Uterus (tissue), 4 donors: ENCODE measurements around the gene FCHO2. TPM values are rescaled to one million over a fixed set of nuclear protein-coding genes. Genes with fewer than 3 reads are reported as not detected.
"Not testable (repeated sequence)": the region's sequence is repeated elsewhere in the genome, so short reads cannot be mapped to it uniquely, and the experiment has no call there.

Experiments
- DNase-seq, 2 donors: peaks; one replicate each; pipeline ENCODE4 v3.0.0-alpha.2; 2019 to 2020
- H3K27ac ChIP-seq, 2 donors: fragments of 200-600 bp; sonication (generic); 1 replicate in 1 of 2; 2 replicates in 1 of 2; pipeline ENCODE4 v1.5.1; 2016 to 2018
- H3K27me3 ChIP-seq, 2 donors: fragments of 200-600 bp; sonication (generic); one replicate each; pipeline ENCODE4 v1.5.1; 2018 to 2019; ENCODE audit warnings: control low read depth in 1 of 2
- H3K36me3 ChIP-seq, 2 donors: fragments of 200-600 bp; sonication (generic); one replicate each; pipeline ENCODE4 v1.5.1; 2019; ENCODE audit warnings: control low read depth in 1 of 2
- H3K4me1 ChIP-seq, 2 donors: fragments of 200-600 bp; sonication (generic); one replicate each; pipeline ENCODE4 v1.5.1; 2018 to 2019; ENCODE audit warnings: control low read depth in 1 of 2
- H3K4me3 ChIP-seq, 2 donors: fragments of 200-600 bp; sonication (generic); 1 replicate in 1 of 2; 2 replicates in 1 of 2; pipeline ENCODE4 v1.5.1; 2018 to 2019; ENCODE audit warnings: mild to moderate bottlenecking in 1 of 2
- H3K9me3 ChIP-seq, 2 donors: fragments of 200-600 bp; sonication (generic); one replicate each; pipeline ENCODE4 v1.5.1; 2019; ENCODE audit warnings: control low read depth in 1 of 2
- POLR2A ChIP-seq, 2 donors: fragments of 450-650 bp; IDR thresholded peaks; one replicate each; pipeline ENCODE4 v1.6.1; 2016; ENCODE audit warnings: antibody characterized with exemption in 2 of 2, mild to moderate bottlenecking in 1 of 2, moderate library complexity in 1 of 2
- intact Hi-C: fragments of 100-400 bp; cut with DNase I; formaldehyde crosslinking; loops from one replicate; pipeline ENCODE4 v1.15.1; 2023; ENCODE audit warnings: low total_unique reads
- total RNA-seq, 4 donors: library from RNA; depleted of rRNA in 3 of 4; stranded (reverse); fragments of >200 nt in 3 of 4; gene quantifications; one replicate each; pipeline versions ENCODE4 v1.1.0 to v1.2.4, GENCODE V29; 2014 to 2023
- TF ChIP-seq, protein P1 (sequence below), 4 experiments: fragments of 200-600 bp in 2 of 4; fragments of 450-650 bp in 2 of 4; sonication (generic) in 2 of 4; IDR thresholded peaks; one replicate each; pipeline ENCODE4 v1.5.1; 2016 to 2019; ENCODE audit warnings: antibody characterized with exemption in 4 of 4, mild to moderate bottlenecking in 2 of 4, moderate library complexity in 1 of 4
- donor health status: DM: yes; HTN: yes; CAD: no.

The FCHO2 gene
- total RNA-seq, 4 donors from 2014 or later: 26.8 to 141 (median 57.2) TPM

DNA sequence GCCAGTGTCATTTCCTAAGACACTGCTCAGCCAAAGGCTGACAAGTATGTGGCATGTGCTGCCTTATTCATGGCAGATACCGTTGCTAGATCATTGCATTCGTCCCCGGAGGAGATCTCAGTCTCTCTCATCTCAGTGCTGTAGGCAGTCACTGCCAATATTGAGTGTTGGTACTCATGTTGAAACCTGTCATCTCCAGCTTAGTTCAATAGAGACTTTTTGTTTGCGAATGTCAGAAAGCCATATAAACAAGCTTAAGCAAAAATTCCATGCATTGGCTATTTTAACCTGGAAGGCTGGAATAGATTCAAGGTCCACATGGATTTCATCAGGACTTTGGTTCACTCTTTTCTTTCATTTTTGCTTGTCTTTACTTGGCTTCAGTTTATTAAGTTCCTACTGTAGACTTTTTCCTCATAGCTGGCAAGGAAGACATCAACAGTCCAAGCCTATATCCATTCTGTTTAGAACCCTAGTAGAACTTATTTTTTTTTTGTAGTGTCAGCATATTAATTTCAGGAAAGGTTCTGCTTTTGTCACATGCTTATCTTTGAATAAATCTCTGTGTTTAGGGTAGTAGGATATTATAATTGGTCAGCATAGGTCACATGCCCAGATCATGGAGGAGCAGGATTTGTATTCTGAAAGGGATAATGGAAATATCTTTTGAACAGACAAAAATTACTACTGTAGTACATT, 66.8 kb downstream of the FCHO2 start:
- Histone ChIP-seq H3K27me3 (no peaks in the 10 kb centered on the region), H3K4me3 (no peak overlapping the region), H3K27ac (no peak overlapping the region), H3K36me3 (no peaks in the 10 kb centered on the region), H3K9me3 (no peaks in the 10 kb centered on the region), H3K4me1 (no peaks in the 10 kb centered on the region)
- intact Hi-C loops: no loop called here
- no peak for TF ChIP-seq POLR2A (IDR thresholded peaks at IDR 0.05)
- TF ChIP-seq, protein P1, sequence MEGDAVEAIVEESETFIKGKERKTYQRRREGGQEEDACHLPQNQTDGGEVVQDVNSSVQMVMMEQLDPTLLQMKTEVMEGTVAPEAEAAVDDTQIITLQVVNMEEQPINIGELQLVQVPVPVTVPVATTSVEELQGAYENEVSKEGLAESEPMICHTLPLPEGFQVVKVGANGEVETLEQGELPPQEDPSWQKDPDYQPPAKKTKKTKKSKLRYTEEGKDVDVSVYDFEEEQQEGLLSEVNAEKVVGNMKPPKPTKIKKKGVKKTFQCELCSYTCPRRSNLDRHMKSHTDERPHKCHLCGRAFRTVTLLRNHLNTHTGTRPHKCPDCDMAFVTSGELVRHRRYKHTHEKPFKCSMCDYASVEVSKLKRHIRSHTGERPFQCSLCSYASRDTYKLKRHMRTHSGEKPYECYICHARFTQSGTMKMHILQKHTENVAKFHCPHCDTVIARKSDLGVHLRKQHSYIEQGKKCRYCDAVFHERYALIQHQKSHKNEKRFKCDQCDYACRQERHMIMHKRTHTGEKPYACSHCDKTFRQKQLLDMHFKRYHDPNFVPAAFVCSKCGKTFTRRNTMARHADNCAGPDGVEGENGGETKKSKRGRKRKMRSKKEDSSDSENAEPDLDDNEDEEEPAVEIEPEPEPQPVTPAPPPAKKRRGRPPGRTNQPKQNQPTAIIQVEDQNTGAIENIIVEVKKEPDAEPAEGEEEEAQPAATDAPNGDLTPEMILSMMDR (IDR thresholded peaks at IDR 0.05): no peak
- DNase-seq: no peak

DNA sequence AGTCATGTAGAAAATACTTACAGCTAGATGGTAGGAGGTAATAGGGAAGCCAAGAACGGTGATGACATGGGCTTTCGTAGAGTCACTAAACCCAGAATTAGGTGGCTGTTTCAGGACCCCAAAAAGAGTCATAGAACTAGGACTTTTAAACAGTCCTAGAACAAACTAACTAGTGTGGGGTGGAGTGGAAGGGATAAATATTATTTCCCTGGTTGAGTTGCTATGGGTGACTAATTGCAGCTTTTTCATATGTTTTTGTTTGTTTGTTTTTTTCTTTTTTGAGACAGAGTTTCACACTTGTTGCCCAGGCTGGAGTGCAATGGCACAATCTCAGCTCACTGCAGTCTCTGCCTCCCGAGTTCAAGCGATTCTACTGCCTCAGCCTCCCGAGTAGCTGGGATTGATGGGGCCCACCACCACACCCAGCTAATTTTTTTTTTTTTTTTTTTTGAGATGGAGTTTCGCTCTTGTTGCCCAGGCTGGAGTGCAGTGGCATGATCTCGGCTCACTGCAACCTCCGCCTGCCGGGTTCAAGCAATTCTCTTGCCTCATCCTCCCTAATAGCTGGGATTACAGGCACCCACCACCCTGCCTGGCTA, 69.2 kb downstream of the FCHO2 start:
- H3K4me1 ChIP-seq, H3K4me3 ChIP-seq, H3K27me3 ChIP-seq, H3K36me3 ChIP-seq, H3K9me3 ChIP-seq, DNase-seq, H3K27ac ChIP-seq, intact Hi-C loops: not testable (repeated sequence)

DNA sequence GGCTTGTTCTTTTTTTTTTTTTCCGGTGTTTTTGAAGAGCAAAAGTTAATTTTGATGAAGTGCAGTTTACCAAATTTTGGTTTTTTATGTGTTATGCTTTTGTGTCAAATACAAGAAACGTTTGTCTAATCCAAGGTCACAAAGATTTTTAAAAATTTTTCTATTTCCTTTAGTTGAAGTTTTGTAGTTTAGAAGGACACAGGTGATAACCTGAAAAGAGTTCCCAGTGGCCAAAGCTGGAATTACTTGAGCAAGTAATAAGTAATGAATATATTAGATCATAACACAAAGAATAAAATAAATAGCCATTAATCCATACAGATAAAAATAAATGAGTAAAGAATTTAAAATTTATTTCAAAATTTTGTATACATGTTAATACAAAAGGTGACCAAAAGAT, 71.5 kb downstream of the FCHO2 start:
- H3K4me3 ChIP-seq: no peak overlapping the region
- H3K4me1 ChIP-seq: no peaks in the 10 kb centered on the region
- no peaks in the 10 kb centered on the region for H3K36me3 ChIP-seq
- intact Hi-C loops: no loop called here
- no peaks in the 10 kb centered on the region for H3K27me3 ChIP-seq
- no peak overlapping the region for H3K27ac ChIP-seq
- TF ChIP-seq POLR2A (IDR thresholded peaks at IDR 0.05): no peak
- TF ChIP-seq, protein P1 (IDR thresholded peaks at IDR 0.05): no peak
- DNase-seq: no peak
- H3K9me3 ChIP-seq: no peaks in the 10 kb centered on the region

DNA sequence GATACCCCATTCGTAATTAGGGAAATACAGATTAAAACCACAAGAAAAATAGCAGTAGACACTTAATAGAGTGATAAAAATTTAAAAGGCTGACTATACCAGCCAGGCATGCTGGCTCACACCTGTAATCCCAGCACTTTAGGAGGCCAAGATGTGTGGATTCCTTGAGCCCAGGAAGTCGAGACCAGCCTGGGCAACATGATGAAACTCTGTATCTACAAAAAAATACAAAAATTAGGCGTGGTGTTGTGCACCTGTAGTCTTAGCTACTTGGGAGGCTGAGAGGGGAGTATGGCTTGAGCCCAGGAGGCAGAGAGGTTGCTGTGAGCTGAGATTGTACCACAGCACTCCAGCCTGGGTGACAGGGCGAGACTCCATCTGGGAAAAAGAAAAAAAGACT, 72.0 kb downstream of the FCHO2 start:
- TF ChIP-seq POLR2A (IDR thresholded peaks at IDR 0.05): no peak
- no peaks in the 10 kb centered on the region for H3K4me1 ChIP-seq
- no peak overlapping the region for H3K27ac ChIP-seq
- DNase-seq: no peak
- H3K4me3 ChIP-seq: no peak overlapping the region
- H3K9me3 ChIP-seq: no peaks in the 10 kb centered on the region
- no peaks in the 10 kb centered on the region for H3K27me3 ChIP-seq
- intact Hi-C loops: no loop called here
- no peaks in the 10 kb centered on the region for H3K36me3 ChIP-seq

DNA sequence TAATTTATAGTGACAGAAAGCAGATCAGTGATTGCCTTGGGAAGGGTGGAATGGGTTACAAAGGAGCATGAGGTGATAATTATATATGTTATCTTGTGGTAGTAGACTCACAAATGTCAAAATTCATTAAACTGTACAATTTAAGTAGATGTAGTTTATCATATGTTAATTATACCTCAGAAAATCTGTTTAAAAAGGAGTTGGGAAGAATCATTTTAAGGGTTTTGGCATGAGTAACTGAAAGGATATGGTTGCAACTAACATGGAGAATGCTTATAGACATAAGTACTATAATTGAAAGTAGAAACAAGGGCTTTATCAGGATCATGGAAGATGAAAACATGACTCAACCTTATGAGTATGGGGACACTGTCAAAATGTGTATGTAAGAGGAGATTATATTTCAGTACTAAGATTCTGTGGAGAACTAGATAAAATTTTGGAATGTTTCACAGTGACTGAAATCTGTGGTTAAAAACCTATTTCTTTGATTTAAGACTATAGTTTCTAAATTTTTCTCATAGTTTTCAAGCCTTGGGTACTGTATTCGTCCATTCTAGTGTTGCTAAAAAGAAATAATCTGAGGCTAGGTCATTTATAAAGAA, 73.3 kb downstream of the FCHO2 start:
- Histone ChIP-seq H3K9me3 (no peaks in the 10 kb centered on the region), H3K36me3 (no peaks in the 10 kb centered on the region), H3K27me3 (no peaks in the 10 kb centered on the region), H3K27ac (no peak overlapping the region), H3K4me1 (no peaks in the 10 kb centered on the region), H3K4me3 (no peak overlapping the region)
- TF ChIP-seq, protein P1 (IDR thresholded peaks at IDR 0.05): no peak
- no peak for TF ChIP-seq POLR2A (IDR thresholded peaks at IDR 0.05)
- intact Hi-C loops: no loop called here
- DNase-seq: no peak

DNA sequence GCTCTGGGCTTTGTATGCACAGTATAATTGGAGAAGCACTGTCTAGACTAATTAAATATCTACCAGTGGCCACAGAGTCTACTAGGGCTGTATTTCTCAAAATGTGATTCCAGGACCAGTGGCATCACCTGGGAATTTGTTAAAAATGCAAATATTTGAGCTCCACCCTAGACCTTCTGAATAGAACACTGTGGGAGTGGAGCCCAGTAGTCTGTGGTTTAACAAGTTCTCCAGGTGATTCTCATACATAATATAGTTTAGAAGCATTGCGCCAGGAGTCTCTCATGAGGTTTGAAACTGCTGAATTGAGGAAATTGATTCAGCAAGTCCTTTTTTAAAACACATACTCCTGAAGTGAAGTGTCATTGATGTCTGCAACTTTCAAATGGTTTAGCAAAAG, 74.7 kb downstream of the FCHO2 start:
- H3K27ac ChIP-seq: no peak overlapping the region
- TF ChIP-seq POLR2A (IDR thresholded peaks at IDR 0.05): no peak
- TF ChIP-seq, protein P1 (IDR thresholded peaks at IDR 0.05): no peak

More for the DNA sequence above, 74.7 kb downstream of the FCHO2 start:
- Histone ChIP-seq H3K36me3 (no peaks in the 10 kb centered on the region), H3K4me1 (no peaks in the 10 kb centered on the region), H3K9me3 (no peaks in the 10 kb centered on the region), H3K27me3 (no peaks in the 10 kb centered on the region), H3K4me3 (no peak overlapping the region)
- no peak for DNase-seq
- intact Hi-C loops: no loop called here
